G401.6 (cell line): ENCODE results near the gene IGSF8.

ENCODE experiments used
- FAIRE-seq: peaks from 2 replicates; lab custom pipeline; 2012; peaks lifted over from hg19 to GRCh38; lab: Jason Lieb, UNC

IGSF8 gene

DNA sequence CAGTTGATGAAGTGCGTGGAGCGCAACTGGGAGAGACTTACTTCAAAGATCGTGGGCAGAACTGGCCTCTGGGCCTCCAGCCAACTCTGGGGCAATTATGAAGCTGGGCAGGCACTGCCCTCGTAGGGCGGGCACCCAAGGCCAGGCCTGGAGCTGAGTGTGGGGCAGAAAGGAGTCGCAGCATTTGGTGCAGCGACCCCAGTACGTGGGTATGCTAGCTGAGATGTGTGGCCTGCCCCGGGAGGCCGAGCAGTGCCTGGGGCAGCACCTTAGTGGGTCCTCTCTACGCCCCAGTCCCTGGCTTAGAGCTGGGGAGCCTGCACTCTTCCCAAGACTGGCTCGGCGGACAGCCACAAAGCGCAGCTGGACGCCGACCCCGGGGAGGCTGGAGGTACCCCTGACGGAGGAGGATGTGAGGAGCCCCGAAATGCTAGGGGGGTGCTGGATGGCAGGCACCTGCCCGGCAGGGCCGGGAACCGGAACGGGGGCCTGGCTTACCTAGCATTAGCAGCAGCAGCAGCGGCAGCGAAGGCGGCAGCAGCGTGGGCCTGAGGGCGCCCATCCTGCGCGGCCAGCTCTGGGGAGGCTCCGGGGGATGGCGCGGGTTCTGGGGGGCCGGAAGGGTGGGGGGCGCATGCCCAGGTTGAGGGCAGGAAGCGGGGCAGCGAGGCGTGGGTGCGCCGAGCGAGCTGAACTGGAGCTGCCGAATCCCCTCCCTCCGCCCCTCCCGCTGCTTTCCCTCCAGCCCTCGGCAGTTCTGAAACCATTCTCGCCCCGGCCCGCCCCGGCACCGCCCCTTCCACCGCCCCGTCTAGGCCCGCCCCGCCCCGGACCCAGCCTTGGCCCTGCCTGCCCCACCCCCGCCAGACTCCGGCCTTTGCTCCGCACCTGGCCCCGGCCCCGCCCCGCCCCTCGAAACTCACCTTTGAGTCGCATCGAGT lies at the start of gene IGSF8:
TSS of gene IGSF8 (minus strand) at position 709 of the 941 bp plus-strand sequence. CDS start at position 562, 147 bp downstream.
- no peak for FAIRE-seq

DNA sequence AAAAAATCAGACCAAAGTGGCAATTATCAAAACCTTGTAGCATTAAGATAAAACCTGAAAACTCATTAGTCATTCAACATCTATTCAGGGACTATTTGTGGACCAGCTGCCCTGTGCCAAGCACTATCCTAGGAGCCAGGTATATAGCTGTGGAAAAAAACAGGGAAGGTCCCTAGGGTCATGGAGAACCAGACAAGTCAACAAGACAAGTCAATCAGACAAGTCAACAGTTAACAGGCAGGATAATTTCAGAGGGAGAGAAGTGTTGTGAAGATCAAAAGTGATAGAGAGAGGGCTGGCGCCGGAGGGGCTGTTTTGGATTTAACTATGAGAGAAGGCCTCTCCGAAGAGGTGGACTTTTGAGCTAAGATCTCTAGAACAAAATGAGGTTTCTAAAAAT lies 49.7 kb upstream of the IGSF8 start:
- FAIRE-seq = no peak

- no peak for FAIRE-seq
Measured at GRCh38 chr1:160146107-160146506, 47.7 kb upstream of the IGSF8 start.

DNA sequence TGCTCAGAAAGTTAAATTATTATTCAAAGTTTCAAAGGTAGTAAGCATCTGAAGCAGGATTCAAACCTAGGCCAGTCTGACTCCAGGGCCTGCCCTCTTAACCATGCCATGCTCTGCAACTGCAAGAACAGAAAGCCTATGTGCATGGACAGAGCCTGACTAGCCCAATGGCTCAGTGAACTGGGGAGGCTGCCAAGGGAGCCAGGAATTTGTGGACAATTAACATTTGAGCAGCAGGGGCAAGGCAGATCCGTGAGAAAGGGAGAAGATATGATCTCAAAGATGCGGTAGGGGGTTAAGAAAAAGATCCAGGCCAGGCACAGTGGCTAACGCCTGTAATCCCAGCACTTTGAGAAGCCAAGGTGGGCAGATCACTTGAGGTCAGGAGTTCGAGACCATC lies 46.5 kb upstream of the IGSF8 start:
- FAIRE-seq = no peak

GRCh38 chr1:160143695-160144094 lies 45.3 kb upstream of the IGSF8 start:
- FAIRE-seq = no peak

DNA sequence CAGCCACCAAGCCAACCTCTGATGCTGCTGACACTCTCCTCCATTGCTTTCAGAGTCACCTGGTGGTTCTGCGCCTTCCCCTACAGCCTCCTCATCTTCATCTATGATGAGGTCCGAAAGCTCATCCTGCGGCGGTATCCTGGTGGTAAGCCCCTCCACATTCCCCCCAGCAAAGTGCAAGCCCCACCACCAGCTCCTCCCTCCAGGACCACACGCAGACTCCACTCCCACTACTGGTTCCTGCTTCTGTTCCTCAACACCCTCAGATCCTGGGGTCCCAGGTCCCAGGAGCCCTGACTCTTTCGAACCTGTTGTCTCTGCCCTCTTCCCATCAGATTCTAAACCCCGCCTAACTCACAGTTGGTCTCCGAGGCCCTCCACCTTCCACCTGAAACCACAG lies 41.4 kb upstream of the IGSF8 start:
- FAIRE-seq = no peak

DNA sequence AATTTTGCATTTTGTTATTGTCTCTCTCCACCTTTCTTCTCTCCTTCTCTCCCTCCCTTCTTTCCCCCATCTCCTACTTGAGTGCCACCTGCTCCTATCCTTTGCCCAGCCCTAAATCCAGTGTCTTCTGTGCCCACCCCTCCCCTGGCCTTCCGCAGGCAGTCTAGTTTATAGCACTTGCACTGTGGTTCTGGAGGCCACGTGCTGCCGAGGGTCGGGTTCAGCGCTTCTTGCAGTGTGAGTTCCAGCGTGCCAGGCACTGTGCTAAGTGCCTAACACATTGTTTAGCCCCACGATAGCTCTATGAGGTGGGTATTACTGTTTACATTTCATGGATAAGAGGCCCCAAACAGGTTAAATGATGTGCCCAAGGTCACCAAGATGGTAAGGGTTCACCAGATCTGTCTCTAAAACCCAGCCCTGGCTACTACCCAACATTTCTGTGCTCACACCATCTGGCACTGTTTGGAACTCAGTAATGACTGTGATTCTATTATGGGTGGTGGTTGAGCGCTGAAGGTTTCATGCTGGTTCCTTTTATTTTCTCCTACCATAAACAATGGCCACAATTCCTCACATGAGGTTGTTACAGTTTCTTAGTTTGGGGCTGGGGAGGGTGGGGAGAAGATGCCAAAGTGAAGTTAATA lies 38.9 kb upstream of the IGSF8 start:
- FAIRE-seq = no peak

DNA sequence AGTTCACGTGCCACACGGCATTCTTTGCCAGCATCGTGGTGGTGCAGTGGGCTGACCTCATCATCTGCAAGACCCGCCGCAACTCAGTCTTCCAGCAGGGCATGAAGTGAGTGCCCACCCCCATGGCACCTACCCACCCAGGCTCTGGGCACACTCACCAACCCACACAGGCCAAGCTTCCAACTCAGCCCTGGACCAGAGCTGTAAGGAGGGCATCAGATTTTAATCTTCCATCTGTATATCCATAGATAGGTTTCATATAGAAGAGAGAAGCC lies 38.4 kb upstream of the IGSF8 start:
- FAIRE-seq = no peak

DNA sequence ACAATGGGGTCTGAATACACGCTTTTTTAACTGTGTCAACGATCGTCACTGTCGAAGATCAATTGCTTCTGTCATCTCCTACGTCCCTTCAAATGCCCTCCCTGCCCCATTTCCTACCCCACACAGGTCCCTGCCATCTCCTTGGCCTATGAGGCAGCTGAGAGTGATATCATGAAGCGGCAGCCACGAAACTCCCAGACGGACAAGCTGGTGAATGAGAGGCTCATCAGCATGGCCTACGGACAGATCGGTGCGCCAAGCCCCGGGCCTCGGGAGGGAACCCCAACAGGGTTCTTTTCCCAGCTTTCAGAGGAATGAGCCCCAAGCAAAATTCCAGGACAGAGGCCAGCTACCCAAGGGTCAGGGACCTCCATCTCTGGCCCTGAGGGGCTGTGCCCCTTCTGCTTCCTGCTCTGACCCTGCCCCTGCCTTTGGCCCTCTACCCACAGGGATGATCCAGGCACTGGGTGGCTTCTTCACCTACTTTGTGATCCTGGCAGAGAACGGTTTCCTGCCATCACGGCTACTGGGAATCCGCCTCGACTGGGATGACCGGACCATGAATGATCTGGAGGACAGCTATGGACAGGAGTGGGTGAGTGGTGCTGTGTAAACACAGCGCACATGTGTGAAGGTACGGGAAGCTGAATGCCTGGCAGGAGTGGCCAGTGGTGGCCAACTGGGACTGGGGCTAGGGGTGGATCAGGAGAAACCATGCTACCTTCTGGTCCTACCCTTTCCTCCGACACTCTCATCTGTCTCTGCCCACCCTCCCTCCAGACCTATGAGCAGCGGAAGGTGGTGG lies 37.9 kb upstream of the IGSF8 start:
- no peak for FAIRE-seq

- no peak for FAIRE-seq
Measured at GRCh38 chr1:160134791-160135572, 36.6 kb upstream of the IGSF8 start.

GRCh38 chr1:160133990-160134770 lies 35.8 kb upstream of the IGSF8 start:
- FAIRE-seq = no peak

DNA sequence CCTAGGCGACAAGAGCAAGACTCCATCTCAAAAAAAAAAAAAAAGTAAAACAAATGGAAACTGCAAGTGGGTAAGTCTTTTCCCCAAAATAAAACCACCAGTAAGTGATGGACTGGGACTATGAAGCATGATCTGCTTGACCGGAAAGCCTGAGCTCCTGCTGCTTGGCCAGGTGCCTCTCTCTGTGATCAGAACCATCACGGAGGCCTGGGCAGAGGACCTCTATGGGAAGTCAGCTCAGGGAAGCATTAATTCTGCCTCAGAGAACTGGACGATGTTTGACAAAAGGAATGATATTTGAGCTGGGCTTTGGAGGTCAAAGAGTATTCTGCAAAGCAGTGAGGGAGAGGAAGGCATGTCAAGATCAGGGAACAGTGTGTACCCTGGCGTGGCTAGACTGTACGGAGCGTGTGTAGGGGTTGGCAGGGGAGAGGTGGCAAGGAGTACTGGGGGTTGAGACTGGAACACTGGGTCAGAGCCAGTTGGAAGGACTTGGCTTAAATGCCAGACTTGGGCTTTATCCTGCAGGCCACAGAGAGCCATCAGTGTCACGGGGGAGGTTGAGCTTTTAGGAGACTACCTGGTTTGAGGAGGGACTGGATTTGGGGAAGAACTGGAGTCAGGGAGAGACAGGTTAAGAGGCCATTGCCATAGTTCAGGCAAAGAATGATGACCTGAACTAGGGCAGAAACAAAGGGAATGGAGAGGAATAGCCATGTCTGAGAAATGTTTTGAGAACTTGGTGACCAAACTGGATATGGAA lies 33.6 kb upstream of the IGSF8 start:
- no peak for FAIRE-seq

GRCh38 chr1:160130939-160131338 lies 32.5 kb upstream of the IGSF8 start:
- FAIRE-seq = no peak

DNA sequence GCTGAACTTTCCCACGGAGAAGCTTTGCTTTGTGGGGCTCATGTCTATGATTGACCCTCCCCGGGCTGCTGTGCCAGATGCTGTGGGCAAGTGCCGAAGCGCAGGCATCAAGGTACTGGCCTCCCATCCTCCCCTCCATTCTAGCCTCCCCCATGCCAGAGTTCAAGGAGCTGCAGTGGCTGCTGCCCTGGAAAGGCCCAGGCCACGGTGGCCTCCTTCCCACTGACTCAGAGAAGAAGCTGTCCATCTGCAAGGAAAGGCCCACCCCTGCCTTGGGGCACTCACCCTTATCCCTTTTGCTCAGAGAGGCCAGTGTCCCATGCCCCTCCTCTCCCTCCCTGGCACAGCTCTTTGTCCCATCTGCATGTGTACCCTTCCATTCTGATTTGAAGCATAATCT lies 32.1 kb upstream of the IGSF8 start:
- no peak for FAIRE-seq

GRCh38 chr1:160129966-160130365 lies 31.5 kb upstream of the IGSF8 start:
- FAIRE-seq = no peak

DNA sequence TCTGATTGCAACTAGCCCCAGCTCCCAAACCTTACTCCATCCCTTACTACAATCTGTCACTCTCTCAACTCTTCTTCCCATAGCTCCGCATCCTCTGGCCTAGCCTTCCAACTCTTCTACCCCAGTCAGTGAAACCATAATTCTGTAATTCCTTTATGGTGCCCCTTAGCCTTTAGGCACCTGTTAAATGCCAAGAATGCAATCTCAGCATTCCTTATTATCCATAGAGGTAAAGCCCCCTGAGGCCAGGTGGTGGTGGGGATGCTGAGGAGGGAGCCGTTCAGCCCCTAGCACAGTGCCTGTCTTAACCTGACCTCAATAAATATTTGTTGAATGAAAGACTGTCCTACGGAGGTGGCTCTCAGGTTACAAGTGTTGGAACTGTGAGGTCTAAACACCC lies 31.1 kb upstream of the IGSF8 start:
- no peak for FAIRE-seq

- FAIRE-seq = no peak
Measured at GRCh38 chr1:160129046-160129445, 30.6 kb upstream of the IGSF8 start.

- FAIRE-seq = no peak
Measured at GRCh38 chr1:160128636-160129035, 30.2 kb upstream of the IGSF8 start.

GRCh38 chr1:160127865-160128523 lies 29.6 kb upstream of the IGSF8 start:
- no peak for FAIRE-seq

DNA sequence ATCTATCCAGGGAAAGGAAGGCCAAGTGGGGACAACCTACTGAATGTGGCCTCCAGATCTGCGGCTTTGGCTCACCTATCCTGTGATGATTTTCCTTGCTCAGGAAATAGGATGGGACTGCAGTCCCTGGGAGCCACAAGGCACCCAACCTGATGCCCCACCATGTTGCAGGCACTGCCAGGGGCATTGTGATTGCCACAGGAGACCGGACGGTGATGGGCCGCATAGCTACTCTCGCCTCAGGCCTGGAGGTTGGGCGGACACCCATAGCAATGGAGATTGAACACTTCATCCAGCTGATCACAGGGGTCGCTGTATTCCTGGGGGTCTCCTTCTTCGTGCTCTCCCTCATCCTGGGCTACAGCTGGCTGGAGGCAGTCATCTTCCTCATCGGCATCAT lies 29.0 kb upstream of the IGSF8 start:
- no peak for FAIRE-seq
